ENCODE results near the gene OBSCN. TPM values are rescaled to one million over a fixed set of nuclear protein-coding genes. Genes with fewer than 3 reads are reported as not detected.
"Not testable (repeated sequence)": the region's sequence is repeated elsewhere in the genome, so short reads cannot be mapped to it uniquely, and the experiment has no call there.

Gene OBSCN
- total RNA-seq, 2 donors from 2014 or later, result 34.3 to 45.2 TPM

- Histone ChIP-seq H3K27me3 (replicated peaks; ENCODE audit: insufficient read depth) (no peaks in the 10 kb centered on the region), H3K36me3 (peaks cover 0 to 7% of the 10 kb centered on the region in 2 donors), H3K27ac (no peak overlapping the region), H3K4me1 (replicated peaks) (no peaks in the 10 kb centered on the region), H3K4me3 (no peak overlapping the region), H3K9me3 (no peaks in the 10 kb centered on the region)
- 86% methylated on average over 21 of the region's 21 CpGs for WGBS
- TF ChIP-seq POLR2A (IDR thresholded peaks at IDR 0.05) (no peak), CTCF (IDR thresholded peaks at IDR 0.05) (no peak), POLR2AphosphoS5 (IDR thresholded peaks at IDR 0.05) (no peak)
- intact Hi-C loops (cut with DNase I), result no loop called here
- no peak for DNase-seq (ENCODE audit: low spot score)
These were observed 35.0 kb upstream of the OBSCN start for GRCh38 chr1:228172591-228173527.

GRCh38 chr1:228173528-228174481 is 34.0 kb upstream of the OBSCN start:
- intact Hi-C loops (cut with DNase I); H3K4me1 ChIP-seq (replicated peaks); DNase-seq (ENCODE audit: low spot score); H3K4me3 ChIP-seq; H3K27me3 ChIP-seq (replicated peaks; ENCODE audit: insufficient read depth); H3K9me3 ChIP-seq; H3K27ac ChIP-seq; H3K36me3 ChIP-seq: not testable (repeated sequence)
- WGBS, result 72% methylated on average over 23 of the region's 69 CpGs

- Histone ChIP-seq H3K27me3 (replicated peaks; ENCODE audit: insufficient read depth) (no peaks in the 10 kb centered on the region), H3K9me3 (no peaks in the 10 kb centered on the region), H3K4me3 (no peak overlapping the region), H3K27ac (no peak overlapping the region), H3K36me3 (peaks cover 0 to 7% of the 10 kb centered on the region in 2 donors), H3K4me1 (replicated peaks) (no peaks in the 10 kb centered on the region)
- WGBS, result 93% methylated on average over 45 of the region's 52 CpGs
- no peak for DNase-seq (ENCODE audit: low spot score)
- no peak for TF ChIP-seq POLR2A (IDR thresholded peaks at IDR 0.05)
- no peak for TF ChIP-seq POLR2AphosphoS5 (IDR thresholded peaks at IDR 0.05)
- intact Hi-C loops (cut with DNase I), result no loop called here
These were observed 33.1 kb upstream of the OBSCN start for GRCh38 chr1:228174482-228175315.

GRCh38 chr1:228175316-228176023 is 32.4 kb upstream of the OBSCN start:
- Histone ChIP-seq H3K4me1 (replicated peaks) (no peaks in the 10 kb centered on the region), H3K36me3 (peaks cover 0 to 7% of the 10 kb centered on the region in 2 donors), H3K4me3 (no peak overlapping the region), H3K27me3 (replicated peaks; ENCODE audit: insufficient read depth) (no peaks in the 10 kb centered on the region), H3K27ac (no peak overlapping the region), H3K9me3 (no peaks in the 10 kb centered on the region)
- 88% methylated on average over 16 of the region's 18 CpGs for WGBS
- intact Hi-C loops (cut with DNase I), result no loop called here
- TF ChIP-seq POLR2A (IDR thresholded peaks at IDR 0.05) (no peak), CTCF (IDR thresholded peaks at IDR 0.05) (no peak), POLR2AphosphoS5 (IDR thresholded peaks at IDR 0.05) (no peak)
- DNase-seq (ENCODE audit: low spot score), result no peak

- TF ChIP-seq CTCF (IDR thresholded peaks at IDR 0.05) (no peak), POLR2AphosphoS5 (IDR thresholded peaks at IDR 0.05) (no peak), POLR2A (IDR thresholded peaks at IDR 0.05) (no peak)
- Histone ChIP-seq H3K27ac (no peak overlapping the region), H3K4me1 (replicated peaks) (no peaks in the 10 kb centered on the region), H3K4me3 (no peak overlapping the region), H3K27me3 (replicated peaks; ENCODE audit: insufficient read depth) (no peaks in the 10 kb centered on the region), H3K9me3 (no peaks in the 10 kb centered on the region), H3K36me3 (peaks cover 0 to 7% of the 10 kb centered on the region in 2 donors)
- DNase-seq (ENCODE audit: low spot score), result no peak
- 97% methylated on average over 4 of the region's 4 CpGs for WGBS
- intact Hi-C loops (cut with DNase I), result no loop called here
These were observed 31.8 kb upstream of the OBSCN start for GRCh38 chr1:228176024-228176395.

Data from prostate gland (tissue), 2 donors.